Uterus (tissue), 4 donors: ENCODE results near the gene ZNF516. TPM values are rescaled to one million over a fixed set of nuclear protein-coding genes. Genes with fewer than 3 reads are reported as not detected.

Experiments used
- DNase-seq, 2 donors: peaks; one replicate each; pipeline ENCODE4 v3.0.0-alpha.2; 2019 to 2020
- H3K27ac ChIP-seq, 2 donors: fragments of 200-600 bp; sonication (generic); 1 replicate in 1 of 2; 2 replicates in 1 of 2; pipeline ENCODE4 v1.5.1; 2016 to 2018
- H3K27me3 ChIP-seq, 2 donors: fragments of 200-600 bp; sonication (generic); one replicate each; pipeline ENCODE4 v1.5.1; 2018 to 2019; ENCODE audit warnings: control low read depth in 1 of 2
- H3K36me3 ChIP-seq, 2 donors: fragments of 200-600 bp; sonication (generic); one replicate each; pipeline ENCODE4 v1.5.1; 2019; ENCODE audit warnings: control low read depth in 1 of 2
- H3K4me1 ChIP-seq, 2 donors: fragments of 200-600 bp; sonication (generic); one replicate each; pipeline ENCODE4 v1.5.1; 2018 to 2019; ENCODE audit warnings: control low read depth in 1 of 2
- H3K4me3 ChIP-seq, 2 donors: fragments of 200-600 bp; sonication (generic); 1 replicate in 1 of 2; 2 replicates in 1 of 2; pipeline ENCODE4 v1.5.1; 2018 to 2019; ENCODE audit warnings: mild to moderate bottlenecking in 1 of 2
- H3K9me3 ChIP-seq, 2 donors: fragments of 200-600 bp; sonication (generic); one replicate each; pipeline ENCODE4 v1.5.1; 2019; ENCODE audit warnings: control low read depth in 1 of 2
- CTCF ChIP-seq, 4 experiments: fragments of 200-600 bp in 2 of 4; fragments of 450-650 bp in 2 of 4; sonication (generic) in 2 of 4; IDR thresholded peaks; one replicate each; pipeline ENCODE4 v1.5.1; 2016 to 2019; ENCODE audit warnings: antibody characterized with exemption in 4 of 4, mild to moderate bottlenecking in 2 of 4, moderate library complexity in 1 of 4
- POLR2A ChIP-seq, 2 donors: fragments of 450-650 bp; IDR thresholded peaks; one replicate each; pipeline ENCODE4 v1.6.1; 2016; ENCODE audit warnings: antibody characterized with exemption in 2 of 2, mild to moderate bottlenecking in 1 of 2, moderate library complexity in 1 of 2
- intact Hi-C: fragments of 100-400 bp; cut with DNase I; formaldehyde crosslinking; loops from one replicate; pipeline ENCODE4 v1.15.1; 2023; ENCODE audit warnings: low total_unique reads
- total RNA-seq, 4 donors: library from RNA; depleted of rRNA in 3 of 4; stranded (reverse); fragments of >200 nt in 3 of 4; gene quantifications; one replicate each; pipeline versions ENCODE4 v1.1.0 to v1.2.4, GENCODE V29; 2014 to 2023
- donor health status: DM: yes; HTN: yes; CAD: no.

Gene ZNF516
- total RNA-seq, 4 donors from 2014 or later: 29.4 to 177 (median 65.7) TPM

DNA sequence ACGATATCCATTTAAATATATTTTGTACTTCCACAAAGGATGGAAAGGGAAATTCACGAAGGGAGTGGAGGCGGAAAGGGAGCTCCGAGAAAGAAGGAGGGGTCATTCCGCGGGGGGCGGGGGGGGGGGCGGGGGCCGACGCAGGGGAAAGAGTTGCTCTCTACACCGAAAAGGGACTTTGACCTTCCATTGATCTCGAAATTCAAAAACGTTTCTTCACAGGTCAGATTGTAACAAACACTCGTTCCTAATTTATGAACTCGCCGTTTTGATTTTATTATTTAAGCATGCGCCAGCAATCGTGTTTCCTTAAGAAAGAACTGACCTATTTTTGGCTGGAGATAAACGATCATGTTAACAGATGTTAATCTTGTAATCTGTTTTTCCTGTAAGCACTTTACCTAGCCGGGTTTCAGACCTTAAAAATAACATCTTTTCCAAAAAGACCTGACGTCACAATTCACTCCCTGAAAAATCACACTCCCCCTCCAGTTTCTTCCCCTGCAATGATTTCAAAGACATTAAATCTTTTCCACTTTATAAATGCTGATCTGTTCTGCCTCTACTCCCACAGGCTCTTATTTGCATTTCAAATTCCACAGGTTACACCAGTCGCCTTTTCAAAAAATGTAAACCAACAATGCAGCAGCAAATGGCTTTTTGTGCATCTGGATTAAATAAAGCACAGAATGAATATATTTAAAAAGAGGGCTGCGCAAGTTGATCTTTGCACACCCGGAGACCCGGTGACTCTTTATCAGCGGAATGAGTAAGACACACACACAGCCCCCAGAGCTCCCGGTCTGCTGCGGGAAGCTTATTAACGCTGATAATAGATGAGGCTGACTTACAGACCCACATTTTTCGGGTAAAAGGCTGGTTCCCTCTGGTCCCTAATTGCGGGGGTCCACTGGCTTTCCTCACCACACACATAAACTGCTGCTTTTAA is 1.6 kb downstream of the ZNF516 start:
- Histone ChIP-seq H3K27ac (peak overlapping the region; percentile 94 to 97), H3K9me3 (no peaks in the 10 kb centered on the region)
- TF ChIP-seq CTCF (IDR thresholded peaks at IDR 0.05): no peak
- peak in 1 of 2 donors; percentile 32 for TF ChIP-seq POLR2A (IDR thresholded peaks at IDR 0.05)

DNA sequence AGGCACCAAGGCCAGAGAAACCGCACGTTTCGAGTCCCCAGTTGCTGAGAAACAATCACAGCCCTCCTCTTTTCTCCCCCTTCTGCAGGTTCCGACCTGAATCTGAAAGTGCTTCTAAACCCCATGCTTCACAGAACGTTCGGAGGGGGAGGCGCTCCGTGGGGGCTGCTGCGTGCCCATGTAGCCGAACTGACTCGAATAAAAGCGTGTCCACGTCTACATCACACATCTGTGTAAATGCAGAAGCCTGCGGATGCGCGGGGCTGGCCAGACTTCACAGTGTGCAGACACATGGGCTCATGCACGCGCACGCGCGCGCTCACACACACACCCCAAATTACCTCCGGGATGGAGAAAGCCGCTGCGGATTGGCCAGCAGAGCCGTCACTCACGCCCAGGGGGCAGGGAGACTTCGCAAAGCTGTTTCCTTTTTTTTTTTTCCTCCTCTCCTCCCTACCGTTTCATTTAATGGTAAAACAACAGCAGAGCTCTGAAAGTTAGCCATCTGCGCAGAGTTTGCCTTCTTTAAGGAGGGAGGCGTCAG is 2.3 kb downstream of the ZNF516 start:
- Histone ChIP-seq H3K27ac (peak overlapping the region; percentile 94 to 97), H3K27me3 (no peaks in the 10 kb centered on the region), H3K9me3 (no peaks in the 10 kb centered on the region), H3K36me3 (no peaks in the 10 kb centered on the region), H3K4me1 (peaks cover 0 to 3% of the 10 kb centered on the region in 2 donors), H3K4me3 (peak overlapping the region; percentile 60 to 83)
- TF ChIP-seq POLR2A (IDR thresholded peaks at IDR 0.05) (peak; percentile 55 to 68), CTCF (IDR thresholded peaks at IDR 0.05) (no peak)
- intact Hi-C loops: loop anchor here (5.0 kb wide), 1 partner anchor 195 kb away; no protein-coding TSS in a partner anchor
- peak; percentile 100 for DNase-seq

More for the DNA sequence above, 1.6 kb downstream of the ZNF516 start:
- intact Hi-C loops: loop anchor here (5.0 kb wide), 1 partner anchor 194 kb away; no protein-coding TSS in a partner anchor
- Histone ChIP-seq H3K4me1 (no peaks in the 10 kb centered on the region), H3K27me3 (no peaks in the 10 kb centered on the region), H3K36me3 (no peaks in the 10 kb centered on the region), H3K4me3 (peak overlapping the region; percentile 60 to 83)
- DNase-seq: peak in 1 of 2 donors; percentile 69

- peaks cover 0 to 6% of the 10 kb centered on the region in 2 donors for H3K4me1 ChIP-seq
- intact Hi-C loops: loop anchor here (5.0 kb wide), 1 partner anchor 195 kb away; no protein-coding TSS in a partner anchor
- H3K36me3 ChIP-seq: no peaks in the 10 kb centered on the region
- peak overlapping the region; percentile 60 to 83 for H3K4me3 ChIP-seq
- peak overlapping the region; percentile 94 to 97 for H3K27ac ChIP-seq
- no peaks in the 10 kb centered on the region for H3K9me3 ChIP-seq
- no peaks in the 10 kb centered on the region for H3K27me3 ChIP-seq
- DNase-seq: peak in 1 of 2 donors; percentile 50
- TF ChIP-seq POLR2A (IDR thresholded peaks at IDR 0.05) (peak in 1 of 2 donors; percentile 34), CTCF (IDR thresholded peaks at IDR 0.05) (no peak)
Observed at GRCh38 chr18:76491776-76492668, 3.0 kb downstream of the ZNF516 start.

- peak overlapping the region; percentile 94 to 97 for H3K27ac ChIP-seq
- intact Hi-C loops: loop anchor here (5.0 kb wide), 1 partner anchor 196 kb away; no protein-coding TSS in a partner anchor
- no peak for TF ChIP-seq POLR2A (IDR thresholded peaks at IDR 0.05)
- TF ChIP-seq CTCF (IDR thresholded peaks at IDR 0.05): no peak
- H3K9me3 ChIP-seq: no peaks in the 10 kb centered on the region
- DNase-seq: peak; percentile 80 to 84
- H3K27me3 ChIP-seq: no peaks in the 10 kb centered on the region
- H3K4me3 ChIP-seq: peak overlapping the region; percentile 60 to 83
- H3K4me1 ChIP-seq: peaks cover 0 to 6% of the 10 kb centered on the region in 2 donors
- no peaks in the 10 kb centered on the region for H3K36me3 ChIP-seq
Observed at GRCh38 chr18:76491473-76491775, 3.6 kb downstream of the ZNF516 start.
